Natural killer cell (primary cell): ENCODE results near the gene IFNGR2. TPM values are rescaled to one million over a fixed set of nuclear protein-coding genes. Genes with fewer than 3 reads are reported as not detected.

Source experiments
- ATAC-seq, 3 donors: fragments of 150-1000 bp in 2 of 3; fragments of 200-7000 bp in 1 of 3; cut with Tn5 transposase; 1 replicate in 1 of 3; 2 replicates in 2 of 3; pipeline ENCODE4 v1.10.0; 2021; ENCODE audit warnings: mild to moderate bottlenecking in 2 of 3, moderate library complexity in 2 of 3
- DNase-seq, 2 donors: peaks; one replicate each; pipeline versions ENCODE4 v3.0.0 to v3.0.0-alpha.2; 2013 to 2021; ENCODE audit warnings: mixed read lengths in 1 of 2
- H3K27ac ChIP-seq: one replicate; pipeline ENCODE4 v1.5.1; 2013; ENCODE audit warnings: mild to moderate bottlenecking, low read length
- H3K27me3 ChIP-seq: one replicate; pipeline ENCODE4 v1.6.1; 2013; ENCODE audit warnings: low read length; ENCODE audit not compliant: control insufficient read depth, insufficient read depth
- H3K36me3 ChIP-seq: one replicate; pipeline ENCODE4 v1.6.1; 2013; ENCODE audit warnings: low read length; ENCODE audit not compliant: control insufficient read depth, insufficient read depth
- H3K4me1 ChIP-seq: one replicate; pipeline ENCODE4 v1.6.1; 2013; ENCODE audit warnings: low read length; ENCODE audit not compliant: control insufficient read depth, insufficient read depth
- H3K4me3 ChIP-seq: one replicate; pipeline ENCODE4 v1.5.1; 2013; ENCODE audit warnings: low read length
- H3K9me3 ChIP-seq: one replicate; pipeline ENCODE4 v1.6.1; 2013; ENCODE audit warnings: low read length; ENCODE audit not compliant: control insufficient read depth, insufficient read depth
- H3K27ac Mint-ChIP-seq, 2 donors: one replicate each; pipeline ENCODE4 v1.8.0; 2022; ENCODE audit warnings: mild to moderate bottlenecking in 2 of 2, mixed read lengths in 2 of 2, moderate library complexity in 1 of 2
- H3K27me3 Mint-ChIP-seq, 2 donors: one replicate each; pipeline ENCODE4 v1.8.0; 2022; ENCODE audit warnings: low read depth in 2 of 2, mixed read lengths in 2 of 2
- H3K36me3 Mint-ChIP-seq: one replicate; pipeline ENCODE4 v1.8.0; 2022; ENCODE audit warnings: mixed read lengths
- H3K4me1 Mint-ChIP-seq, 2 donors: one replicate each; pipeline ENCODE4 v1.8.0; 2022; ENCODE audit warnings: mixed read lengths in 2 of 2
- H3K4me3 Mint-ChIP-seq: one replicate; pipeline ENCODE4 v1.8.0; 2022; ENCODE audit warnings: mild to moderate bottlenecking, moderate library complexity, mixed read lengths
- H3K9me3 Mint-ChIP-seq, 2 donors: one replicate each; pipeline ENCODE4 v1.8.0; 2022; ENCODE audit warnings: mixed read lengths in 2 of 2
- WGBS: methylation state at CpG from one replicate; pipeline ENCODE4 v1.1.7; 2013; ENCODE audit warnings: missing lambda C conversion rate; ENCODE audit not compliant: insufficient coverage; 5-methylcytosine and 5-hydroxymethylcytosine counted together
- intact Hi-C: fragments of 100-400 bp; cut with micrococcal nuclease; formaldehyde crosslinking; loops from one replicate; pipeline ENCODE4 v1.14.2; 2022
- total RNA-seq, 4 donors: library from RNA; stranded (reverse); fragments of 120-200 nt in 1 of 4; gene quantifications; one replicate each; pipeline versions ENCODE4 v1.2.3 to v1.2.4, GENCODE V29; 2013 to 2022
- TF ChIP-seq, protein P1 (sequence below): fragments of 200-600 bp; IDR thresholded peaks from one replicate; pipeline ENCODE4 v1.8.0; 2022; ENCODE audit warnings: antibody characterized with exemption

IFNGR2 gene
- total RNA-seq, 3 donors from 2014 or later (not counting 1 experiment from before 2014, with no cell fraction given): 3.6 to 16.5 (median 8.6) TPM

DNA sequence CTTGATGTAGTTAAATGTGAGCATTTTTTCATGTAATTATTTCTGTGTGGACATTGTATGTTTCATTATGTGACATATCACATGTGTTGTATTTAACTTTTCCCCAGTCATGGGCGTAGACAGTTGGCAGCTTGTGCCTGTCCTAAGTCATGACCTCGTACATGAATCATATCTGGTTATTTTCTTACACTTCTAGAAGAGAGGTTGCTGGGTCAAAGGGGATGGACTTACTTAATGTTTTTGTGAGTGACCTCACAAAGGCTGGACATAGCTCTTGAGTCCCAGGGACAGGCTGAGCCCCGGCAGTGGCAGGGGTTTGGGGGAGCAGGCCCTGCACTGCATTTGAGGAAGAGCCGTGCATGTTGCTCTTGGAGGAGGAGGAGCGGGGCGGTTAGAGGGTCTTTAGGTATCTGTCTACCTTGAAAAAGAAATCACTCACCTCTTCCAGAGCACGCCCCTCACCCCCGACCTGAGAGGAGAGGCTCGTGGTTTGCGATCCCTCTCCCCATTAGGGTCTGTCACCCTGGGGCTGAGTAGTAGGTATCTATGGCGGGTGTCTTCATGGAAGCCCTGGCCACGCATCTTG lies 16.4 kb downstream of the IFNGR2 start:
- WGBS: 97% methylated on average over 11 of the region's 12 CpGs
- Mint-ChIP-seq H3K4me3 (no peak overlapping the region), H3K36me3 (no peaks in the 10 kb centered on the region), H3K4me1 (no peaks in the 10 kb centered on the region), H3K27me3 (peaks cover 58 to 66% of the 10 kb centered on the region in 2 donors), H3K9me3 (no peaks in the 10 kb centered on the region), H3K27ac (no peak overlapping the region)
- DNase-seq (no peak), ATAC-seq (no peak)
- no peaks in the 10 kb centered on the region for H3K9me3 ChIP-seq
- intact Hi-C loops: no loop called here
- no peaks in the 10 kb centered on the region for H3K4me1 ChIP-seq
- H3K27ac ChIP-seq: no peak overlapping the region
- H3K36me3 ChIP-seq: no peaks in the 10 kb centered on the region
- H3K4me3 ChIP-seq: no peak overlapping the region
- H3K27me3 ChIP-seq: no peaks in the 10 kb centered on the region
- TF ChIP-seq, protein P1, sequence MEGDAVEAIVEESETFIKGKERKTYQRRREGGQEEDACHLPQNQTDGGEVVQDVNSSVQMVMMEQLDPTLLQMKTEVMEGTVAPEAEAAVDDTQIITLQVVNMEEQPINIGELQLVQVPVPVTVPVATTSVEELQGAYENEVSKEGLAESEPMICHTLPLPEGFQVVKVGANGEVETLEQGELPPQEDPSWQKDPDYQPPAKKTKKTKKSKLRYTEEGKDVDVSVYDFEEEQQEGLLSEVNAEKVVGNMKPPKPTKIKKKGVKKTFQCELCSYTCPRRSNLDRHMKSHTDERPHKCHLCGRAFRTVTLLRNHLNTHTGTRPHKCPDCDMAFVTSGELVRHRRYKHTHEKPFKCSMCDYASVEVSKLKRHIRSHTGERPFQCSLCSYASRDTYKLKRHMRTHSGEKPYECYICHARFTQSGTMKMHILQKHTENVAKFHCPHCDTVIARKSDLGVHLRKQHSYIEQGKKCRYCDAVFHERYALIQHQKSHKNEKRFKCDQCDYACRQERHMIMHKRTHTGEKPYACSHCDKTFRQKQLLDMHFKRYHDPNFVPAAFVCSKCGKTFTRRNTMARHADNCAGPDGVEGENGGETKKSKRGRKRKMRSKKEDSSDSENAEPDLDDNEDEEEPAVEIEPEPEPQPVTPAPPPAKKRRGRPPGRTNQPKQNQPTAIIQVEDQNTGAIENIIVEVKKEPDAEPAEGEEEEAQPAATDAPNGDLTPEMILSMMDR: no peak

DNA sequence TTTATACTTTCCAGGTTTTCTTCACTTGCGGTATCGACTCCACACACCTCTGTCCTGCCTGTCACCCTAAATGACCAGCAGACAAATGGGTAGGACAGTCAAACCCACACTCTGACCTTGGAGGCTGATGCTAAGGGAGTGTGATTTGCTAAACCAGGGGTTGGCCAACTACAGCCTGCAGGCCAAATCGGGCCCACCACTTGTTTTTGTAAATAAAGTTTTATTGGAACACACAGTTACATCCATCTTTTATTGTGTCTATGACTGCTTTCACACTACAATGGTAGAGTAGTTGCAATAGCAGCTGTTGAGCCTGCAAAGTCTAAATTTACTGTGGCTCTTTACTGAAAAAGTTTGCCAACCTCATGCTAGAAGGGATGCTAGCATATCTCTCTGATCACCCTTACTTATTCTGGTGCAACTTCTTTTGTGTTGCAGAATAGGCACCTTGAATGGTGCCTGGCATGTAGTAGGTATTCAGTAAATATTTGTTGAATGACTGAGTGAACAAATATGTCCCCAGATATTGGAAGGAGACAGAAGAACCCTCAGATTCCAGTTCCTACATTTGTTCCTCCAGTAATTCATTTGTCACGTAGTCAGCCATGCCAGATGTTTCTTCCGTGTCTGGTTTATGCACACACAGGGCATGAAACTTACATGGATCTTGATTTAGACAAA lies 18.6 kb downstream of the IFNGR2 start:
- no peak overlapping the region for H3K27ac Mint-ChIP-seq
- H3K4me3 Mint-ChIP-seq: no peak overlapping the region
- H3K27me3 Mint-ChIP-seq: peaks cover 47 to 48% of the 10 kb centered on the region in 2 donors
- TF ChIP-seq, protein P1: no peak
- H3K27me3 ChIP-seq: no peaks in the 10 kb centered on the region
- H3K4me3 ChIP-seq: no peak overlapping the region
- no peaks in the 10 kb centered on the region for H3K9me3 Mint-ChIP-seq
- 96% methylated on average over 4 of the region's 5 CpGs for WGBS
- no peaks in the 10 kb centered on the region for H3K9me3 ChIP-seq
- no peaks in the 10 kb centered on the region for H3K4me1 ChIP-seq
- H3K4me1 Mint-ChIP-seq: no peaks in the 10 kb centered on the region
- H3K36me3 ChIP-seq: no peaks in the 10 kb centered on the region
- H3K36me3 Mint-ChIP-seq: no peaks in the 10 kb centered on the region
- H3K27ac ChIP-seq: no peak overlapping the region
- intact Hi-C loops: no loop called here
- DNase-seq (no peak), ATAC-seq (no peak)

DNA sequence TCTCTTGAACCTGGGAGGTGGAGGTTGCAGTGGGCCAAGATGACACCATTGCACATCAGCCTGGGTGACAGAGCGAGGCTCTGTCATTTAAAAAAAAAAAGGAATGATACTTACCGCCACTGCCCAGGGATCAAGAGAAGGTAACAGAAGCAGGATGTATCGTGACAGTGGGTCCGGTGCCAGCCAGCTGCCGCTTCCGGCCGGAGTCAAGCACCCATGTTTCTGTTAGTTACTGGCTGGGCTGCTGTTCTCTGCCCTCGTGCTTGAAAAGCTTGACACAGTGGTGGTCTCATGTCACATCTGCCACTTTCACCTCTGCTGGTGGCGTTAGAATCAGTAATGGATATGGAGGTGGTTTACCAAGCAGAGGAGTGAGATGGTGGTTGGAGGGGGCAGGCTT lies 21.0 kb downstream of the IFNGR2 start:
- no peak overlapping the region for H3K27ac ChIP-seq
- Mint-ChIP-seq H3K4me3 (no peak overlapping the region), H3K9me3 (no peaks in the 10 kb centered on the region), H3K27ac (no peak overlapping the region), H3K36me3 (no peaks in the 10 kb centered on the region), H3K4me1 (no peaks in the 10 kb centered on the region), H3K27me3 (peaks cover 36 to 39% of the 10 kb centered on the region in 2 donors)
- H3K9me3 ChIP-seq: no peaks in the 10 kb centered on the region
- peaks cover 2% of the 10 kb centered on the region for H3K36me3 ChIP-seq
- H3K4me1 ChIP-seq: no peaks in the 10 kb centered on the region
- H3K4me3 ChIP-seq: no peak overlapping the region
- ATAC-seq (no peak), DNase-seq (no peak)
- H3K27me3 ChIP-seq: no peaks in the 10 kb centered on the region
- TF ChIP-seq, protein P1: no peak
- WGBS: 91% methylated on average over 9 of the region's 9 CpGs
- intact Hi-C loops: no loop called here
